Spleen (tissue), 7 donors: ENCODE results near the gene GJA3.

Experiments used
- CTCF ChIP-seq, 11 experiments: fragments of 200-600 bp in 7 of 11; fragments of 450-650 bp in 4 of 11; sonication (generic) in 4 of 11; IDR thresholded peaks in 8 of 11; conservative IDR thresholded peaks in 3 of 11; 1 replicate in 7 of 11; 2 replicates in 4 of 11; pipeline versions ENCODE4 v1.4.0 to v1.8.0; 2016 to 2021; ENCODE audit warnings: antibody characterized with exemption in 11 of 11, inconsistent platforms in 4 of 11, mild to moderate bottlenecking in 1 of 11
- POLR2A ChIP-seq, 3 donors: fragments of 450-650 bp; IDR thresholded peaks; one replicate each; pipeline ENCODE4 v1.5.1; 2017; ENCODE audit warnings: antibody characterized with exemption in 3 of 3, mild to moderate bottlenecking in 1 of 3
- donor health status: DM: no; HTN: no; CAD: no; lungs with moderate emphysema.
- donor health status: DM: no; HTN: no; CAD: no.
- donor health status: DM: no; HTN: no; CAD: no.

GRCh38 chr13:20090349-20090748, 70.5 kb downstream of the GJA3 start:
- no peak for TF ChIP-seq POLR2A (IDR thresholded peaks at IDR 0.05)
- no peak for TF ChIP-seq CTCF (IDR thresholded peaks at IDR 0.05 in 8 of 11, conservative IDR thresholded peaks at IDR 0.05 in 3 of 11)
